ENCODE data around the gene RPS4Y2.

RPS4Y2 gene

GRCh38 chrY:20817067-20817466 lies 61.2 kb downstream of the RPS4Y2 start:
- no peak for FAIRE-seq
- no peak for DNase-seq (ENCODE audit: insufficient read length, low spot score)

Measured in HTR-8/SVneo (cell line).